ES-I3 (cell line): ENCODE results near the gene SLA2.
A peak's percentile ranks its signal among the peaks of the same experiment; 100 is the strongest.
"Not testable (repeated sequence)": the region's sequence is repeated elsewhere in the genome, so short reads cannot be mapped to it uniquely, and the experiment has no call there.

Experiments used
- H3K36me3 ChIP-seq: 2 replicates; pipeline ENCODE4 v1.6.1; 2013; ENCODE audit warnings: mild to moderate bottlenecking, low read length, control low read depth, moderate library complexity; ENCODE audit not compliant: insufficient read depth
- H3K4me1 ChIP-seq: 2 replicates; pipeline ENCODE4 v1.6.1; 2013; ENCODE audit warnings: mild to moderate bottlenecking, control low read depth, low read length; ENCODE audit not compliant: insufficient read depth
- H3K9ac ChIP-seq: 2 replicates; pipeline ENCODE4 v1.6.1; 2013; ENCODE audit warnings: low read depth, mild to moderate bottlenecking, low read length, moderate library complexity
- H3K9me3 ChIP-seq: 2 replicates; pipeline ENCODE4 v1.6.1; 2013; ENCODE audit warnings: mild to moderate bottlenecking, low read length, moderate library complexity; ENCODE audit not compliant: control insufficient read depth, insufficient read depth

SLA2 gene

GRCh38 chr20:36608388-36608728 lies 37.6 kb downstream of the SLA2 start:
- H3K9ac ChIP-seq, H3K4me1 ChIP-seq, H3K9me3 ChIP-seq: not testable (repeated sequence)
- H3K36me3 ChIP-seq = peaks cover 18% of the 10 kb centered on the region

GRCh38 chr20:36607586-36608387 lies 38.2 kb downstream of the SLA2 start:
- Histone ChIP-seq H3K9me3 (no peaks in the 10 kb centered on the region), H3K9ac (no peak overlapping the region), H3K36me3 (peaks cover 18% of the 10 kb centered on the region), H3K4me1 (peaks cover 6% of the 10 kb centered on the region)

GRCh38 chr20:36606158-36607066 lies 39.6 kb downstream of the SLA2 start:
- peaks cover 6% of the 10 kb centered on the region for H3K4me1 ChIP-seq
- H3K9me3 ChIP-seq = no peaks in the 10 kb centered on the region
- peaks cover 11% of the 10 kb centered on the region for H3K36me3 ChIP-seq
- H3K9ac ChIP-seq = peak overlapping the region; percentile 96

GRCh38 chr20:36605399-36606157 lies 40.4 kb downstream of the SLA2 start, which contains the start of gene RAB5IF:
RAB5IF (plus strand) TSS chr20:36605779; CDS start chr20:36605952, 173 bp downstream.
- Histone ChIP-seq H3K9me3 (no peaks in the 10 kb centered on the region), H3K4me1 (peaks cover 6% of the 10 kb centered on the region), H3K36me3 (peaks cover 11% of the 10 kb centered on the region)

GRCh38 chr20:36604952-36605398 lies 41.0 kb downstream of the SLA2 start:
- peaks cover 11% of the 10 kb centered on the region for H3K36me3 ChIP-seq
- H3K4me1 ChIP-seq = peaks cover 6% of the 10 kb centered on the region
- peak overlapping the region; percentile 40 for H3K9ac ChIP-seq
- no peaks in the 10 kb centered on the region for H3K9me3 ChIP-seq

More at GRCh38 chr20:36605399-36606157, 40.4 kb downstream of the SLA2 start, which contains the start of gene RAB5IF:
- H3K9ac ChIP-seq = peak within 1 kb of the TSS; percentile 96

GRCh38 chr20:36601540-36601939 lies 44.5 kb downstream of the SLA2 start:
- no peaks in the 10 kb centered on the region for H3K9me3 ChIP-seq
- peaks cover 14% of the 10 kb centered on the region for H3K4me1 ChIP-seq
- no peak overlapping the region for H3K9ac ChIP-seq
- no peaks in the 10 kb centered on the region for H3K36me3 ChIP-seq

GRCh38 chr20:36599912-36600345 lies 46.1 kb downstream of the SLA2 start:
- no peaks in the 10 kb centered on the region for H3K9me3 ChIP-seq
- H3K9ac ChIP-seq = no peak overlapping the region
- H3K4me1 ChIP-seq = peaks cover 13% of the 10 kb centered on the region
- no peaks in the 10 kb centered on the region for H3K36me3 ChIP-seq

GRCh38 chr20:36593347-36593929 lies 52.6 kb downstream of the SLA2 start:
- Histone ChIP-seq H3K36me3 (0 out of 2 replicates have a peak, but pooled peaks cover 5% of the 10 kb centered on the region), H3K9me3 (no peaks in the 10 kb centered on the region), H3K9ac (no peak overlapping the region), H3K4me1 (peaks cover 8% of the 10 kb centered on the region)

- peaks cover 5% of the 10 kb centered on the region; the same call in 1 of the 2 replicates for H3K36me3 ChIP-seq
- H3K9me3 ChIP-seq = no peaks in the 10 kb centered on the region
- H3K9ac ChIP-seq = no peak overlapping the region
- H3K4me1 ChIP-seq = peaks cover 8% of the 10 kb centered on the region
Measured at GRCh38 chr20:36591854-36592641, 53.9 kb downstream of the SLA2 start.

- Histone ChIP-seq H3K9ac (no peak overlapping the region), H3K9me3 (no peaks in the 10 kb centered on the region), H3K4me1 (peaks cover 15% of the 10 kb centered on the region), H3K36me3 (peaks cover 5% of the 10 kb centered on the region; the same call in 1 of the 2 replicates)
Measured at GRCh38 chr20:36591281-36591680, 54.7 kb downstream of the SLA2 start.

GRCh38 chr20:36587388-36588070 lies 58.5 kb downstream of the SLA2 start:
- Histone ChIP-seq H3K9ac (no peak overlapping the region), H3K4me1 (peaks cover 30% of the 10 kb centered on the region), H3K9me3 (no peaks in the 10 kb centered on the region), H3K36me3 (no peaks in the 10 kb centered on the region; the same call in 1 of the 2 replicates)

- H3K4me1 ChIP-seq = peaks cover 30% of the 10 kb centered on the region
- H3K9me3 ChIP-seq = no peaks in the 10 kb centered on the region
- peaks cover 6% of the 10 kb centered on the region; the same call in 1 of the 2 replicates for H3K36me3 ChIP-seq
- H3K9ac ChIP-seq = peak overlapping the region; percentile 9
Measured at GRCh38 chr20:36585410-36586125, 60.4 kb downstream of the SLA2 start.
